ENCODE data around the gene BCL7C. TPM values are rescaled to one million over a fixed set of nuclear protein-coding genes. Genes with fewer than 3 reads are reported as not detected.
A peak's percentile ranks its signal among the peaks of the same experiment; 100 is the strongest.
"Not testable (repeated sequence)": the region's sequence is repeated elsewhere in the genome, so short reads cannot be mapped to it uniquely, and the experiment has no call there.

Gene BCL7C
- polyA plus RNA-seq, 2 of the 4 experiments (the other 2 are of a cell fraction) = 10.8 to 12.9 TPM

DNA sequence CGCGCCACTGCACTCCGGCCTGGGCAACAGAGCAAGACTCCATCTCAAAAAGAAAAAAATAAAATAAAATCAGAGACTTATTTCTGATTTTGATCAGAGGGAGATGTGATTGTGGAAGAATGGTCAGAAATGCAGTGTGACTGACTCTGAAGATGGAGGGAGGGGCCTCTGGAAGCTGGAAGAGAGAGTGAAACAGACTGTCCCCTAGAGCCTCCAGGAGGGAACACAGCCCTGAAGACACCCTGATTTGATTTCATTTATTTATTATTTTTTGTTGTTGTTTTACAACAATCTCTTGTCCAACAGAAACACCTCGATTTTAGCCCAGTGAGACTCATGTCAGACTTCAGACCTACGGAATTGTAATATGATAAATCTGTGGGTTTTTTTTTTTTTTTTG is 26.1 kb downstream of the BCL7C start:
- FAIRE-seq = no peak
- Histone ChIP-seq H3K4me1 (no peaks in the 10 kb centered on the region), H3K27ac (no peak overlapping the region), H3K4me2 (no peak overlapping the region), H3K9me3 (no peaks in the 10 kb centered on the region), H3K4me3 (no peak overlapping the region)
- no peak for TF ChIP-seq CHD2 (IDR thresholded peaks at IDR 0.05; ENCODE audit: low read length, partially characterized antibody)
- no peak for TF ChIP-seq TFCP2L1 (CRISPR knock-in tag; IDR thresholded peaks at IDR 0.05)
- no peak for TF ChIP-seq EP300 (IDR thresholded peaks at IDR 0.05)
- TF ChIP-seq ZNF302 (CRISPR knock-in tag; IDR thresholded peaks at IDR 0.05) = no peak
- TF ChIP-seq MAZ (IDR thresholded peaks at IDR 0.05; ENCODE audit: borderline replicate concordance, low read depth, low read length) = no peak
- TF ChIP-seq JUN (IDR thresholded peaks at IDR 0.05) = no peak
- TF ChIP-seq JUNB (IDR thresholded peaks at IDR 0.05) = no peak
- TF ChIP-seq SREBF2 (IDR thresholded peaks at IDR 0.05) = no peak
- no peak for TF ChIP-seq TP53 (CRISPR knock-in tag; IDR thresholded peaks at IDR 0.05)
- 81% methylated on average over 5 of the region's 5 CpGs for WGBS (ENCODE audit: missing lambda C conversion rate)
- CTCF ChIA-PET = interaction anchor here (0.5 to 2.0 kb wide), 5 partner anchors 23 to 53 kb away, joined by 3 to 5 read pairs (median 5); no protein-coding TSS in a partner anchor
- peak; percentile 42 to 43 for DNase-seq (ENCODE audit: low read depth in 1 of 2, low spot score in 1 of 2)
- POLR2A ChIA-PET = no interaction called here
- peak; percentile 92 to 93 for ATAC-seq

DNA sequence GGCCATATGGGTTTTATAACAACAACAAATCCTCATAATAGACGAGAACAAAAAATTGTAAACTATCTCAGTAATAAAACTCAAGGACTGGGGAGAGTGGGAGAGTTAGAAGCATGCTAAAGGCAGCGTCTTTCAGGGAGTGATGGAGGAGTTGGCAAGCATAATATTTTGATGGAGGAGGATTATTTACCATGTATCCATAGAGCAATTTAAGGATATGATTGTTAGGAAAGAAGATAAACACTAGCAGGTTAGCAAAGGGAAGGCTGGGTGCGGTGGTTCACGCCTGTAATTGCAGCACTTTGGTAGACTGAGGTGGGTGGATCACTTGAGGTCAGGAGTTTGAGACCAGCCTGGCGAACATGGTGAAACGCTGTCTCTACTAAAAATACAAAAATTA is 27.8 kb downstream of the BCL7C start:
- Histone ChIP-seq H3K27ac (no peak overlapping the region), H3K9me3 (no peaks in the 10 kb centered on the region), H3K4me1 (no peaks in the 10 kb centered on the region), H3K4me3 (no peak overlapping the region), H3K4me2 (no peak overlapping the region)
- TF ChIP-seq EP300 (IDR thresholded peaks at IDR 0.05) = no peak
- no peak for TF ChIP-seq HOXB5 (CRISPR knock-in tag; IDR thresholded peaks at IDR 0.05)
- TF ChIP-seq RARB (CRISPR knock-in tag; IDR thresholded peaks at IDR 0.05) = no peak
- no peak for TF ChIP-seq CBX8 (IDR thresholded peaks at IDR 0.05)
- TF ChIP-seq NR3C1 (IDR thresholded peaks at IDR 0.05) = no peak
- TF ChIP-seq, protein P1, sequence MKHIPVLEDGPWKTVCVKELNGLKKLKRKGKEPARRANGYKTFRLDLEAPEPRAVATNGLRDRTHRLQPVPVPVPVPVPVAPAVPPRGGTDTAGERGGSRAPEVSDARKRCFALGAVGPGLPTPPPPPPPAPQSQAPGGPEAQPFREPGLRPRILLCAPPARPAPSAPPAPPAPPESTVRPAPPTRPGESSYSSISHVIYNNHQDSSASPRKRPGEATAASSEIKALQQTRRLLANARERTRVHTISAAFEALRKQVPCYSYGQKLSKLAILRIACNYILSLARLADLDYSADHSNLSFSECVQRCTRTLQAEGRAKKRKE (CRISPR knock-in tag; IDR thresholded peaks at IDR 0.05; ENCODE audit: low read depth) = no peak
- TF ChIP-seq TP53 (CRISPR knock-in tag; IDR thresholded peaks at IDR 0.05) = no peak
- DNase-seq (ENCODE audit: low read depth in 1 of 2, low spot score in 1 of 2) (no peak), ATAC-seq (no peak), FAIRE-seq (no peak)
- CTCF ChIA-PET = interaction anchor here (0.7 to 1.5 kb wide), 4 partner anchors 9 to 21 kb away, joined by 3 to 5 read pairs (median 3); no protein-coding TSS in a partner anchor
- POLR2A ChIA-PET = no interaction called here
- 88% methylated on average over 6 of the region's 6 CpGs for WGBS (ENCODE audit: missing lambda C conversion rate)

- H3K4me2 ChIP-seq; FAIRE-seq; DNase-seq (ENCODE audit: low read depth in 1 of 2, low spot score in 1 of 2); H3K9me3 ChIP-seq; ATAC-seq; POLR2A ChIA-PET; H3K27ac ChIP-seq; H3K4me3 ChIP-seq; H3K4me1 ChIP-seq: not testable (repeated sequence)
- CTCF ChIA-PET = interaction anchor here (1.6 kb wide), 1 partner anchor 18 kb away, joined by 6 read pairs; no protein-coding TSS in a partner anchor
- WGBS (ENCODE audit: missing lambda C conversion rate) = 91% methylated on average over 3 of the region's 3 CpGs
Observed at GRCh38 chr16:30863178-30863577, 30.7 kb downstream of the BCL7C start.

GRCh38 chr16:30860729-30861128 is 33.1 kb downstream of the BCL7C start:
- POLR2A ChIA-PET; H3K4me2 ChIP-seq; ATAC-seq; DNase-seq (ENCODE audit: low read depth in 1 of 2, low spot score in 1 of 2); H3K4me1 ChIP-seq; FAIRE-seq; H3K27ac ChIP-seq; H3K4me3 ChIP-seq; CTCF ChIA-PET; H3K9me3 ChIP-seq: not testable (repeated sequence)
- 90% methylated on average over 7 of the region's 7 CpGs for WGBS (ENCODE audit: missing lambda C conversion rate)

DNA sequence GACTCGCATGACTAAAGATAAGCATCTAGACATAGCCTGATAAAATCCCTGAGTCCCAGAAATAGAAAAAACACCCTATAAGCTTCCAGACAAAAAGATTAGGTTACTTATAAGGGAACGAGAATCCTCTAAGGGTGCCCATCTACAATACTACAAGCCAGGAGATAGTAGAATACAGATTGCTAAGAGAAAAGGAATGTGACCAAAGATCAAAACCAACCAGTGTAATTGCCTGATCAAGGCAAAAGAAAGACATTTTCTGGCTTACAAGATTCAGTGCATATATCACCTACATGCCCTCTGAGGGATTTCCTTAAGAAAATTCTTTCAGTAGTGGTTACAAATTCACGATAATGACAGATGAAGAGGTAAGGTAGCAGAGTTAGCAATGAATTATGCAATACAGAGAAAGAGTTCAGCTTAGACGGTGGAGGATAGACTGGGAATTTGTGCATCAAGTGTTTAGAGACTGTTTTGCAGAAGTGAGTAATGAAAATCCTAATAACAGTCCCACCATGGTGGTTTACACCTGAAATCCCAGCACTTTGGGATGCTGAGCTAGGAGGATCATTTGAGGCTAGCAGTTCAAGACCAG is 35.0 kb downstream of the BCL7C start:
- Histone ChIP-seq H3K4me2 (no peak overlapping the region), H3K27ac (no peak overlapping the region), H3K4me1 (peaks cover 5% of the 10 kb centered on the region; the same call in 1 of the 3 replicates), H3K4me3 (no peak overlapping the region), H3K9me3 (no peaks in the 10 kb centered on the region)
- no peak for FAIRE-seq
- ChIA-PET POLR2A (interaction anchor here (0.6 kb wide), 1 partner anchor 14 kb away, joined by 3 read pairs; no protein-coding TSS in a partner anchor), CTCF (interaction anchor here (2.3 to 7.6 kb wide), 2 partner anchors 14 to 83 kb away, joined by 8 to 58 read pairs; no protein-coding TSS in a partner anchor)
- DNase-seq (ENCODE audit: low read depth in 1 of 2, low spot score in 1 of 2) = no peak
- TF ChIP-seq CHD2 (IDR thresholded peaks at IDR 0.05; ENCODE audit: low read length, partially characterized antibody) = no peak
- no peak for TF ChIP-seq JUNB (IDR thresholded peaks at IDR 0.05)
- TF ChIP-seq REST (IDR thresholded peaks at IDR 0.05) = no peak
- TF ChIP-seq RCOR1 (IDR thresholded peaks at IDR 0.05; ENCODE audit: low read depth, low read length) = no peak
- no peak for TF ChIP-seq MAZ (IDR thresholded peaks at IDR 0.05; ENCODE audit: borderline replicate concordance, low read depth, low read length)
- TF ChIP-seq HMGXB4 (CRISPR knock-in tag; IDR thresholded peaks at IDR 0.05; ENCODE audit: borderline replicate concordance) = no peak
- no peak for TF ChIP-seq FOSB (CRISPR knock-in tag; IDR thresholded peaks at IDR 0.05)
- no peak for TF ChIP-seq SREBF2 (IDR thresholded peaks at IDR 0.05)
- 0 out of 6 replicates have a peak, but pooled peaks of 1 of the 2 experiments have one; percentile 30 for ATAC-seq
- WGBS (ENCODE audit: missing lambda C conversion rate) = 75% methylated on average over 4 of the region's 4 CpGs

Data from A549 (cell line).